Neural cell (in vitro differentiated cells): ENCODE data around the gene BABAM2. TPM values are rescaled to one million over a fixed set of nuclear protein-coding genes. Genes with fewer than 3 reads are reported as not detected.

Source experiments
- H2AFZ ChIP-seq: fragments of 200-600, 300-800 bp; sonication (generic), shearing (Covaris generic); 2 replicates; pipeline ENCODE4 v1.6.0; 2014; ENCODE audit warnings: low read depth, mild to moderate bottlenecking, antibody characterized with exemption, low read length, moderate library complexity
- H3F3A ChIP-seq: fragments of 200-600 bp; shearing (Covaris generic); 2 replicates; pipeline ENCODE4 v1.6.1; 2016; ENCODE audit warnings: mild to moderate bottlenecking, moderate library complexity, mixed read lengths, antibody characterized with exemption, low read length; ENCODE audit not compliant: insufficient read depth, poor library complexity, severe bottlenecking
- H3K27ac ChIP-seq: fragments of 200-600, 300-800 bp; sonication (generic), shearing (Covaris generic); 2 replicates; pipeline ENCODE4 v1.5.1; 2014; ENCODE audit warnings: mild to moderate bottlenecking, low read length, moderate library complexity
- H3K27me3 ChIP-seq: fragments of 300-800, 200-600 bp; sonication (generic), shearing (Covaris generic); 2 replicates; pipeline ENCODE4 v1.6.0; 2014; ENCODE audit warnings: mild to moderate bottlenecking, low read depth, low read length, moderate library complexity; ENCODE audit not compliant: insufficient read depth
- H3K36me3 ChIP-seq: fragments of 300-800, 200-600 bp; sonication (generic), shearing (Covaris generic); 2 replicates; pipeline ENCODE4 v1.5.1; 2014; ENCODE audit warnings: mild to moderate bottlenecking, antibody characterized with exemption, low read length, moderate library complexity; ENCODE audit not compliant: insufficient read depth
- H3K4me2 ChIP-seq: fragments of 300-800, 200-600 bp; sonication (generic), shearing (Covaris generic); 2 replicates; pipeline ENCODE4 v1.6.0; 2014; ENCODE audit warnings: mild to moderate bottlenecking, low read length
- H3K4me3 ChIP-seq: fragments of 300-800, 200-600 bp; sonication (generic), shearing (Covaris generic); 2 replicates; pipeline ENCODE4 v1.5.1; 2014; ENCODE audit warnings: mild to moderate bottlenecking, low read length, moderate library complexity
- H3K79me2 ChIP-seq: fragments of 200-600 bp; shearing (Covaris generic); replicated peaks from 2 replicates; pipeline ENCODE4 v1.6.0; 2014; ENCODE audit warnings: mild to moderate bottlenecking, low read length, moderate library complexity; ENCODE audit not compliant: insufficient read depth
- H3K9ac ChIP-seq: fragments of 300-800, 200-600 bp; sonication (generic), shearing (Covaris generic); 2 replicates; pipeline ENCODE4 v1.6.1; 2016; ENCODE audit warnings: mild to moderate bottlenecking, low read length, mixed read lengths
- H3K9me2 ChIP-seq: fragments of 200-600 bp; shearing (Covaris generic); 2 replicates; pipeline ENCODE4 v1.6.1; 2016; ENCODE audit warnings: mild to moderate bottlenecking, low read length, mixed read lengths; ENCODE audit not compliant: insufficient read depth
- H3K9me3 ChIP-seq: fragments of 200-600, 300-800 bp; sonication (generic), shearing (Covaris generic); 2 replicates; pipeline ENCODE4 v1.6.1; 2016; ENCODE audit warnings: mild to moderate bottlenecking, mixed run types, low read length, moderate library complexity, mixed read lengths
- H4K20me1 ChIP-seq: fragments of 200-600 bp; shearing (Covaris generic); 2 replicates; pipeline ENCODE4 v1.6.1; 2016; ENCODE audit warnings: mild to moderate bottlenecking, mixed run types; ENCODE audit not compliant: insufficient read depth
- EP300 ChIP-seq: fragments of 450-650 bp; conservative IDR thresholded peaks from 2 replicates; pipeline ENCODE4 v1.6.1; 2014; ENCODE audit warnings: antibody characterized with exemption, mild to moderate bottlenecking, moderate library complexity; ENCODE audit not compliant: poor library complexity, severe bottlenecking
- EZH2 ChIP-seq: fragments of 200-600, 300-800 bp; shearing (Covaris generic), sonication (generic); IDR thresholded peaks from 2 replicates; pipeline ENCODE4 v1.6.1; 2014; ENCODE audit warnings: antibody characterized with exemption, low read length, borderline replicate concordance, mild to moderate bottlenecking; ENCODE audit not compliant: insufficient read depth, poor library complexity, severe bottlenecking
- MXI1 ChIP-seq: fragments of 450-650 bp; conservative IDR thresholded peaks from 2 replicates; pipeline ENCODE4 v1.6.1; 2014; ENCODE audit warnings: antibody characterized with exemption, mild to moderate bottlenecking; ENCODE audit not compliant: poor library complexity, severe bottlenecking
- POLR2AphosphoS5 ChIP-seq: IDR thresholded peaks from 2 replicates; pipeline ENCODE4 v1.6.1; 2012
- RAD21 ChIP-seq: fragments of 450-650 bp; conservative IDR thresholded peaks from 2 replicates; pipeline ENCODE4 v1.6.1; 2014; ENCODE audit warnings: antibody characterized with exemption, mild to moderate bottlenecking, moderate library complexity
- SMC3 ChIP-seq: fragments of 450-650 bp; conservative IDR thresholded peaks from 2 replicates; pipeline ENCODE4 v1.6.1; 2014; ENCODE audit warnings: antibody characterized with exemption, mild to moderate bottlenecking, moderate library complexity; ENCODE audit not compliant: poor library complexity
- TAF1 ChIP-seq: IDR thresholded peaks from 2 replicates; pipeline ENCODE4 v1.6.1; 2012; ENCODE audit warnings: low read depth
- polyA plus RNA-seq: library from polyadenylated mRNA; depleted of rRNA; stranded (reverse); fragments of >200 nt; gene quantifications from 2 replicates; pipeline ENCODE4 v1.2.3, GENCODE V29; 2014
- TF ChIP-seq, protein P1 (sequence below): fragments of 450-650 bp; IDR thresholded peaks from 2 replicates; pipeline ENCODE4 v1.5.1; 2014; ENCODE audit warnings: antibody characterized with exemption, mild to moderate bottlenecking, moderate library complexity; ENCODE audit not compliant: poor library complexity, severe bottlenecking
- TF ChIP-seq, protein P2 (sequence below): IDR thresholded peaks from 2 replicates; pipeline ENCODE4 v1.6.1; 2012; ENCODE audit warnings: borderline replicate concordance

The BABAM2 gene
- polyA plus RNA-seq, 1 donor from 2014 or later: 15.3 TPM

DNA sequence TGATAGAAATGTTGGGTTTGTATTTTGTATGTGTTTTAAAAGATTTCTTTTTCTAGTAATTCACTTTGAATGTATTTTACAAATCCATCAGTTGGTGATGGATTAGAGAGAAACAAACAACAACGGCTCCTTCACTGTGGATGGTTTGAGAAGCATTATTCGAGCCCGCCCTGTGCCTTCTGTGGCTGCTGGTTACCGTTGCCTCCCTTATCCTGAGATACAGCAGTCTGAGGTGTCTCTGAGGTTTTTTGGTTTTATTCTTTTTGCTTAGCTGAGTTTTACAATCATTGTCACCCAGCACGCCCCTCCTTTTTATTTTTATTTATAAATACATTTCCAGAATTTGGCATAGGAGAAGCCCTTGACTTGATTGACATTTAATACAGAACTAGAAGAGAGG is 168.3 kb downstream of the BABAM2 start:
- Histone ChIP-seq H3K4me3 (no peak overlapping the region), H3K27ac (no peak overlapping the region), H3K9me2 (no peaks in the 10 kb centered on the region), H3K4me2 (no peak overlapping the region), H3F3A (no peaks in the 10 kb centered on the region), H3K9ac (no peak overlapping the region), H2AFZ (no peak overlapping the region), H3K36me3 (no peaks in the 10 kb centered on the region), H3K27me3 (no peaks in the 10 kb centered on the region), H3K9me3 (no peaks in the 10 kb centered on the region), H4K20me1 (no peaks in the 10 kb centered on the region), H3K79me2 (no peaks in the 10 kb centered on the region)
- no peak for TF ChIP-seq MXI1
- no peak for TF ChIP-seq POLR2AphosphoS5
- TF ChIP-seq RAD21: no peak
- no peak for TF ChIP-seq EZH2
- TF ChIP-seq EP300: no peak
- TF ChIP-seq, protein P1, sequence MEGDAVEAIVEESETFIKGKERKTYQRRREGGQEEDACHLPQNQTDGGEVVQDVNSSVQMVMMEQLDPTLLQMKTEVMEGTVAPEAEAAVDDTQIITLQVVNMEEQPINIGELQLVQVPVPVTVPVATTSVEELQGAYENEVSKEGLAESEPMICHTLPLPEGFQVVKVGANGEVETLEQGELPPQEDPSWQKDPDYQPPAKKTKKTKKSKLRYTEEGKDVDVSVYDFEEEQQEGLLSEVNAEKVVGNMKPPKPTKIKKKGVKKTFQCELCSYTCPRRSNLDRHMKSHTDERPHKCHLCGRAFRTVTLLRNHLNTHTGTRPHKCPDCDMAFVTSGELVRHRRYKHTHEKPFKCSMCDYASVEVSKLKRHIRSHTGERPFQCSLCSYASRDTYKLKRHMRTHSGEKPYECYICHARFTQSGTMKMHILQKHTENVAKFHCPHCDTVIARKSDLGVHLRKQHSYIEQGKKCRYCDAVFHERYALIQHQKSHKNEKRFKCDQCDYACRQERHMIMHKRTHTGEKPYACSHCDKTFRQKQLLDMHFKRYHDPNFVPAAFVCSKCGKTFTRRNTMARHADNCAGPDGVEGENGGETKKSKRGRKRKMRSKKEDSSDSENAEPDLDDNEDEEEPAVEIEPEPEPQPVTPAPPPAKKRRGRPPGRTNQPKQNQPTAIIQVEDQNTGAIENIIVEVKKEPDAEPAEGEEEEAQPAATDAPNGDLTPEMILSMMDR: no peak
- TF ChIP-seq TAF1: no peak

DNA sequence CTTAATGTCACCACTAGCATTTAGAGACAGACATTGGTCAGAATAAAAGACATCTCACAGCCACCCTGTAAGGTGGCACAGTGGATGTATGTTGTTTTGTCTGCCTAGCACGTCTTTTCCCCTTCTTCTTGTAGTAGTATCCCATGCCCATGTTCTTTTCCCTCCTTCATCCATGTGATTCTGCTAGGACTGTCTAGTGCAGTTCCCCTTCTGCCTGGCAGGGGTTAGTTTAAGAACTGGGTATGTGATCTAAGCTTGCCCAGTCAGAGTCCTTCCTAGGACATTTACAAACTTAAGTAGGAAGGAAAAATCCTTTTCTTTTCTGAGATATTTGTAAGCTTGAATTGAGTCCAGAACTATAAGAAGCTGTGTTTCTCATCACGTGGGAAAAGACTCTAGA is 172.3 kb downstream of the BABAM2 start:
- no peaks in the 10 kb centered on the region for H3K27me3 ChIP-seq
- H2AFZ ChIP-seq: no peak overlapping the region
- H3K9me3 ChIP-seq: no peaks in the 10 kb centered on the region
- no peak overlapping the region for H3K4me3 ChIP-seq
- no peak overlapping the region for H3K27ac ChIP-seq
- TF ChIP-seq TAF1 (no peak), EZH2 (no peak), MXI1 (no peak)
- H3K36me3 ChIP-seq: no peaks in the 10 kb centered on the region
- no peak overlapping the region for H3K9ac ChIP-seq
- H3K9me2 ChIP-seq: no peaks in the 10 kb centered on the region
- no peaks in the 10 kb centered on the region for H3F3A ChIP-seq
- H4K20me1 ChIP-seq: no peaks in the 10 kb centered on the region
- H3K79me2 ChIP-seq: no peaks in the 10 kb centered on the region
- no peak overlapping the region for H3K4me2 ChIP-seq

DNA sequence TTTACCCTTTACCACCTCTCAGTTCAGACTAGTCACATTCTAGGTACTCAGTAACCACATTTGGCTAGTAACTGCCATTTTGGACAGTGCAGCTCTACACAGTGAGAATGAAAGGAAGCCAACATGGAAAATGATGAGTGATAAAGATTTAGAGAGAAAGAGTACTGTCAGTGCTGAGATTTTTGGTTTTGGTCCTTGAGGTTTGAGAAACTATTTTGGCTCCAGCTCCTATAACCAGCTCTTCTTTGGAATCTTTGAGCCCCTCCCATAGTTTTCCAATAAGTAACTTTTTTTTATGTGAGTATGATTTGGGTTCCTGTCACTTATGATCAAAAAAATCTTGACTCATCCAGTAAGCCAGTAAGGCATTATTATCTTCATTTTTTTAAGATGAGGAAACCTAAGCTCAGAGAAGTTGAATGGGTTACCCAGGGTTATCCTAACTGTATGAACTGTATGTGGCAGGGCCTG is 173.0 kb downstream of the BABAM2 start:
- no peaks in the 10 kb centered on the region for H3K9me3 ChIP-seq
- H3K9ac ChIP-seq: no peak overlapping the region
- H3K4me2 ChIP-seq: no peak overlapping the region
- H2AFZ ChIP-seq: no peak overlapping the region
- H3K27me3 ChIP-seq: no peaks in the 10 kb centered on the region
- H3K4me3 ChIP-seq: no peak overlapping the region
- no peaks in the 10 kb centered on the region for H4K20me1 ChIP-seq
- no peaks in the 10 kb centered on the region for H3K9me2 ChIP-seq
- H3F3A ChIP-seq: no peaks in the 10 kb centered on the region
- H3K79me2 ChIP-seq: no peaks in the 10 kb centered on the region
- no peak for TF ChIP-seq EP300
- TF ChIP-seq, protein P2, sequence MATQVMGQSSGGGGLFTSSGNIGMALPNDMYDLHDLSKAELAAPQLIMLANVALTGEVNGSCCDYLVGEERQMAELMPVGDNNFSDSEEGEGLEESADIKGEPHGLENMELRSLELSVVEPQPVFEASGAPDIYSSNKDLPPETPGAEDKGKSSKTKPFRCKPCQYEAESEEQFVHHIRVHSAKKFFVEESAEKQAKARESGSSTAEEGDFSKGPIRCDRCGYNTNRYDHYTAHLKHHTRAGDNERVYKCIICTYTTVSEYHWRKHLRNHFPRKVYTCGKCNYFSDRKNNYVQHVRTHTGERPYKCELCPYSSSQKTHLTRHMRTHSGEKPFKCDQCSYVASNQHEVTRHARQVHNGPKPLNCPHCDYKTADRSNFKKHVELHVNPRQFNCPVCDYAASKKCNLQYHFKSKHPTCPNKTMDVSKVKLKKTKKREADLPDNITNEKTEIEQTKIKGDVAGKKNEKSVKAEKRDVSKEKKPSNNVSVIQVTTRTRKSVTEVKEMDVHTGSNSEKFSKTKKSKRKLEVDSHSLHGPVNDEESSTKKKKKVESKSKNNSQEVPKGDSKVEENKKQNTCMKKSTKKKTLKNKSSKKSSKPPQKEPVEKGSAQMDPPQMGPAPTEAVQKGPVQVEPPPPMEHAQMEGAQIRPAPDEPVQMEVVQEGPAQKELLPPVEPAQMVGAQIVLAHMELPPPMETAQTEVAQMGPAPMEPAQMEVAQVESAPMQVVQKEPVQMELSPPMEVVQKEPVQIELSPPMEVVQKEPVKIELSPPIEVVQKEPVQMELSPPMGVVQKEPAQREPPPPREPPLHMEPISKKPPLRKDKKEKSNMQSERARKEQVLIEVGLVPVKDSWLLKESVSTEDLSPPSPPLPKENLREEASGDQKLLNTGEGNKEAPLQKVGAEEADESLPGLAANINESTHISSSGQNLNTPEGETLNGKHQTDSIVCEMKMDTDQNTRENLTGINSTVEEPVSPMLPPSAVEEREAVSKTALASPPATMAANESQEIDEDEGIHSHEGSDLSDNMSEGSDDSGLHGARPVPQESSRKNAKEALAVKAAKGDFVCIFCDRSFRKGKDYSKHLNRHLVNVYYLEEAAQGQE: no peak
- no peak for TF ChIP-seq SMC3
- no peak for TF ChIP-seq EZH2
- TF ChIP-seq MXI1: no peak
- H3K36me3 ChIP-seq: no peaks in the 10 kb centered on the region
- no peak overlapping the region for H3K27ac ChIP-seq
